Hindlimb muscle (tissue), 1 donor: ENCODE measurements around the gene ITGA7. TPM values are rescaled to one million over a fixed set of nuclear protein-coding genes. Genes with fewer than 3 reads are reported as not detected.

Source experiments
- DNase-seq: peaks from one replicate; pipeline ENCODE4 v3.0.0-alpha.2; 2013
- polyA plus RNA-seq: library from polyadenylated mRNA; unstranded; fragments of 120-200 nt; gene quantifications from one replicate; pipeline ENCODE4 v1.2.1, GENCODE V29; 2013; ENCODE audit not compliant: insufficient read length

ITGA7 gene
- polyA plus RNA-seq, 1 donor, result 466 TPM

DNA sequence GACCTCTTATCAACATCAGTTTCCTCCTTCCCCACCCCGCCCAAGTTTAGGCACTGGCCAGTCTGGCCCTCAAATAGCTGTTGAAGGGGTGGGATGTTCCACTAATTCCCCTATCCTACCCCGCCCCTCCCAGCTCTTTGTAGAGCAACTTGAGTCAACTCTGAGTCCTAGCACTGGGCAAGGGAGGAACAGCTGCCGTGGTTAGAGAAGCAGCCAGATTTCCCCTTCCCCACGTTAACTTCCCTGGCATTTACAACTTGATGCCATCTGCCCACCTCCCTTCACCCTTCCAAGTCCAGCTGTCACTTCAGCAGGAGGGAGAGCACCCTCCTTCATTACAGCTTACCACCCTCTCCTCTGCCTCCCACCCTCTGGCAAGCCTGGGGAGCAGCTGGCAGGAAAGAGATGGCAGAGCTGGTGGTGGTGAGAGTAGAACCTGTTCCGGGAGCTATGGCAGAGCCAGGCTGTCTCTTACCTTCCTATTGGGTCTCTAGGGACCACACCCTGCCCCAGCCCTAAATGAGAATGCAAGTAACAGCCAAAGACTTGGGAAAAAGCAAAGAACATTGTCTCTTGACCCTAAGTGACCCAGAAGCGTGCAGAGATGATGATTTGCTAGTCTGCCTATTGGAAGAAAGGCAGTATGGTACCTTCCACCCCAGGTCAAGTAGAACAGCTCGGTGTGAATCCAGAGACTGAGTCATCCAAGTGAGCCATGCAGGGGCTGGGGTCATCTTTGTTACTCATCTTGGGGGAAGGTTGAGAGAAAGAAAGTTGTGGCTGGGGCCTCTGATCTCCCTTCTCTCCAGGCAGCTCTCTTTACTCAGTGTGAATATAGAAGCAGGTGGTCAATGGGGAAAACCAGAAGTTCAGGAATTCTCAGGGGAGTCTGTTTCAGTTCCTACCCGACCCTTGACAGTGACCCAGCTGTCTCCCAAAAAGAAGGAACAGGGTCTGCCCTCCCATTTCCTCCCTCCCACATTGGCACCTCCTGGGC lies 9.6 kb upstream of the ITGA7 start:
- no peak for DNase-seq

DNA sequence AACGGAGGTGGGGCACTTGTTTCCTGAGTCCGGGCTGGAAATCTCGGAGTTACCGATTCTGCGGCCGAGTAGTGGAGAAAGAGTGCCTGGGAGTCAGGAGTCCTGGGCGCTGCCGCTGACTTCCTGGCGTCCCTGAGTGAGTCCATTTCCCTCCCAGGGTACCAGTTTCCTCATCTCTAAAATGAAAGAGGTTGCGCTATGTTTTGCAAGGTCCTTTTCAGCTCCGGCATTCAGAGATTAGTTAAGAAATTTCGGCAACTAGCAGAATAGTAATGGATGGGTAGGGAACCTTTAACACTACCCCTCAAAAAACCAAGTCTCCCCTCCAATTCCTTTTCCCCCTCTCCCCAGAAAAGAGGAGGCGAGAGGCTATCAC lies 8.9 kb upstream of the ITGA7 start:
- no peak for DNase-seq

DNA sequence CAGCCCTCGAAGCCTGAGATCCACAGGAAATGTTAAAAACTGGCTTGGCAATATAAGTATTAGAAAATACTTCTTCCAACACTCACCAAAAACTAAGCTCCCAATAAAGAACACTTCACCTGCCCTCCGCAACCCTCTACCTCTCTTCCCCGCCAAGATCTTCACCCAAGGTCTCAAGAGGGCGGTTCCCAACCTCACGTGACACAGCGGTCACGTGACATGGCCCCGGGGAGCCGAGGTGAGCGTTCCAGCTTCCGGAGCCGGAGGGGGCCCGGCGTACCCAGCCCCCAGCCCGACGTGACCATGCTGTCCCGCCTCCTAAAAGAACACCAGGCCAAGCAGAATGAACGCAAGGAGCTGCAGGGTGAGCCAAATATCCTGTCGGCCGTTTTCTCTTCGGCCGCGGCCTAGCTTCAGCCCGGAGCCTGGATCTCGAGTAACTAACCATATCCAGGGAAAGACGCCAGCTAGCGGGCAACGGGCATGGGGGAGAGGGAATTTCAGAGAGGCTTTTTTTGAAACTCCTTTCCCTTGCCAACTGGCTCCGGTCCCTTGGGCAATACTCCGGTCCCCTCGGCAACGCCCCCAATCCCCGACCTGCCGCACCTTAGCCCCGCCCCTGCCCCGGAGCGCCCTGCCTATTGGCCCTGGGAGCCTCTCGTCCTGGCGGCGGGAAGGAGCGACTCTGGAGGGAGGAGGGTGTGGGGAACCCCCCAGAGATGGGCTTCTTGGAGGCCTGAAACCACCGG lies 8.3 kb upstream of the ITGA7 start, which contains the start of gene BLOC1S1:
Gene BLOC1S1, plus strand, starts transcription at position 214 of the 749 bp plus-strand sequence. Its CDS starts 6 bp downstream, at position 220.
- peak; percentile 98 for DNase-seq

DNA sequence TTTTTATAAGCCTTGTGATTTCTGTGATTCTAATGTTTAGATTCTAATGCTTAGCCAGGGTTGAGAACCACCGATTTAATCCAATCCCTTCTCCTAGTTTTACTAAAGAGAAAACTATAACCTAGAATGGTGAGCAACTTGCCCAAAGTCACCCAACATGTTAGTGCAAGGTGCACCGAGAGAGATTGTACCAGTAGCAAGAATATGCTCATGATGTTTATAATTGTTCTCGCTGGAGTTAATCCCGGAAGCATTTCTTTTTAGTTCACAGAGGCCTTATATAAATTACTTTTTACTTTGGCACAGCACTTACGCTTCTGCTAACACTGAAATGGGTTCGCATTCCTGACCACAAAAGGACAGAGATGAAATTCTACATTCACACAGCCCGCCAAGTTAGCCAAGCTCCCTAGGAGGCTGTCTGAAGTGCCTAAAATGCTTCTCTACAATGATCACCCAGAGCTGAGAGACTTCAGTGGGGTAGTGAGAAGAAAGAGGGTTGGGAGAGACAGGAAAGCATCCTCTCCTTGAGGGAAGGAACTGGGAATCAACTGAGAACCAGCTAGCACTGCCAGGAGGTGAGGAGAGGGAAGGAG lies 7.6 kb upstream of the ITGA7 start:
- no peak for DNase-seq

DNA sequence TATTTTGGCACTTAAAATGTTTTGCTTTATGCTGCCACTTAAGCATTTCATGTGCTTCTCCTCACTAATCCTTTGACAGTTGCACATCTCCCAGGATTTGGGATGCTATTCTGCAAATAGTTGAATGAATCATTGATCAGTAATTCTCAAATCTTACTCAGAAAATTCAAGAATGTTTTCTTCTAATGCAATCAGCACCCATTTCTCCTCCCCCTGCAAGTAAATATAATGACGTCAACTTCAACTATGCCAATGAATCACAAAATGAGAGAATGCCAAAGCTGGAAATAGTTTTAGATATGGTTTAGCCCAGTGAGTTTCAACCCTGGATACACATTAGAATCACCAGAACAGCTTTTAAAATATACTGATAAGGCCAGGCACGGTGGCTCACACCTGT lies 6.0 kb upstream of the ITGA7 start:
- no peak for DNase-seq

DNA sequence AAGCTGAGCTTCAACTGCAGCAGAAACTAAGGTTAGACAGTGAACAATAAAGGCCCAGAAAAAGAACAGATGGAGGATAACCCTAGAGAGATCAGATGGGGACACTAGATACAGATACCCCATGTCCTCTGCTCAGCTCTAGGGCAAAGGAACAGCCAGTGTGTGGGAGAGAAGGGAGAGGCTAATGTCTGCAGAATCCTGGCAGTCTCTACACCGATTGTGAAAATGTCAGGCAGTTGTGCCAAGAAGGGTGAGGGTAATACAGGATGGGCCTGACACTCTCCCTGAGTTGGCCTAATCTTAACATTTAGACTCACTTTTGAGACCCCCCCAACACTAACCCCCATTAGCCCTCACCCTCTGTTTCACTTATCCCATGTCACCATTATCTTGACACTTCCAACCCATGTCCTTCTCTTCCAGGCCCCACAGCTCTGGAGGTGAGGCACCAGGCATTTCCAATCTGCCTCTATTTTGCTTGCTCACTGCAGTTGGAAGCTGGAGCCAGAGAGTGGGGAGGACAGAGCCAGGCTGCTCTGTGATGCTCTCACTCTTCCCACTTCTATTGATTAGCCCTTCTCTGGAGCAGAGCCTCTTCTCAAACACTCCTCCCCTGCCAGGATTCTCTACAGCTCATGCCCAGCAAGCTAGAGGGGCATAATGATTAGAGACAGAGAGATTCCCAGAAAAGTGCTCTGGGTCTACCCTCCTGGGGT lies 5.2 kb upstream of the ITGA7 start:
- no peak for DNase-seq

DNA sequence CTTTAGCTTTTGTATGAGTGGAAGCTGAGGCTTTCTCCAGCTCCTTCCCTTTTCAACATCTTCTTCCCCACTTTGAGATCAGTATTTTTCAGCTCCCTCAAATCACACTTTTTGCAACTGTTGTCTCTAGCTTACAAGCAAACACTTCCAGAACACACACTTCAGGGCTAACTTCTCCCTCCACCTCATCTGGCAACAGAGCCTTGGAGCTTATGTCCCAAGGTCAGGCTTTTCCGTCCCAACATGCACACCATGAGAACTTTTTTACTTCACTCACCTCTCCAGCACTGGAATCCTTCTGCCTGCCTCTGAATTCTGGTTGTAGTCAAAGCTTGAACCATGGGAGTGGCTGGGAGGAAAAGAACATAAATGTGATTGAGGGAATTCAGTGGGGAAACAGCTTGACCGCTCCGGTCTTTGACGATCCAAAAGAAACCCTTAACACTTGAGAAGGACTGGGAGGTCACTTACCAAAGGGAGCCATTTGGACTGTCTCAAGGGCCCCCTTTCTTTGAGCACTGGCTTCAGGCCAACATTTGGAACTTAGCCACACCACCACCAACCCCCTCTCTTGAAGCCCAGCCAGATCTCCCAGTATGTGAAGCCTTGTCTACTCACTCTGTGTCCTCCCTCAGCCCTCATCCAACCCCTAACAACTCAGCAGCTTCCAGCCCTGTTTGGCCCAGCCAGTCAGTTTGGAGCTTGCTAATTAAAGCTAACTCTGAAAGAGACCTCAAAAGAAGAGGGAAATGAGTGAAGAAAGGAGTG lies 4.3 kb upstream of the ITGA7 start:
- DNase-seq, result no peak

DNA sequence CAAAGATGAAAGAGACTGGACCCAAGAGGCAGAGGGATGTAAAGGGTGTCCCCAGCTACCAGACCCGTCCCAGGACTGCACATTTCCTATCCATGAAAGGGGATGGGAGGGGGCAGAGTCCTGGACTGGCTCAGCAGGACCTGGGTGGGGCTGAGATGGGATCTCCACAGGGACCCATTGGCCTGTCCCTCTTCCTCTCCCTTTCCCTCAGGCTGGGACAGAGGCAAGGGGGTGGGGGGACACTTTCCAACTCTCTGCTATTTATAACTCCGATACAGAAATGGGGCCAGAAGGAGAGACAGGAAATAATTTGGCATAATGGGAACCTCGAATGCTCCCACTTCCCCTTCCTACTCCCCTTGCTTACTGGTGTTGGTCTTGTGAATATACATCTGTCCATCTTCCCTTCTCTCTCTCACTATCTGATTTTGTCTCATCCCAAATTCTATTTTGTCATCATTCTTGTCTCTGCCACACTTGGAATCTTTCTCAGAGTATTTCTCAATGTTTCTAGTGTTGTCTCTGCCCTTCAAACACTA lies 1.1 kb upstream of the ITGA7 start:
- DNase-seq, result no peak

DNA sequence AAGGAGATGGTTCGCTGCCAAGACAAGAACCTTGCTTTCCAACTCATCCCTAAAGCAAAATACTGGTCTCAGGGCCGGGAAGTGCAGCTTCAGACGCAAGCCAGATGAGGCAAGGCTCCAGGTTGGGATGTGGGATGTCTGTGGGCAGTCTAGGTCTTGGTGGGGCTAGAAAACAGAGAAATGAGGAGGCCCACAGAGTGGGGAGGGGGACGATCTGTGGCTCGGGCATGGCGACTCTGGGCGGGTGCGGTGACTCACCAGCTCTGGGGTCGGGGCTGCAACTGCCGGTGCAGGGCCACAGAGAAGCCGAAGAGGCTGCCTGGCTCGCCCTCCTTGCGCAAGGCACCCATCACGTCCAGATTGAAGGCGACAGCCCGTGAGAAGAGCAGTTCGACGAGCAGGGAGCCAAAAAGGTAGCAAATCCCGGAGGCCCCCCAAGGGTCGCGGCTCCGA lies 459 bp downstream of the ITGA7 start:
- no peak for DNase-seq

DNA sequence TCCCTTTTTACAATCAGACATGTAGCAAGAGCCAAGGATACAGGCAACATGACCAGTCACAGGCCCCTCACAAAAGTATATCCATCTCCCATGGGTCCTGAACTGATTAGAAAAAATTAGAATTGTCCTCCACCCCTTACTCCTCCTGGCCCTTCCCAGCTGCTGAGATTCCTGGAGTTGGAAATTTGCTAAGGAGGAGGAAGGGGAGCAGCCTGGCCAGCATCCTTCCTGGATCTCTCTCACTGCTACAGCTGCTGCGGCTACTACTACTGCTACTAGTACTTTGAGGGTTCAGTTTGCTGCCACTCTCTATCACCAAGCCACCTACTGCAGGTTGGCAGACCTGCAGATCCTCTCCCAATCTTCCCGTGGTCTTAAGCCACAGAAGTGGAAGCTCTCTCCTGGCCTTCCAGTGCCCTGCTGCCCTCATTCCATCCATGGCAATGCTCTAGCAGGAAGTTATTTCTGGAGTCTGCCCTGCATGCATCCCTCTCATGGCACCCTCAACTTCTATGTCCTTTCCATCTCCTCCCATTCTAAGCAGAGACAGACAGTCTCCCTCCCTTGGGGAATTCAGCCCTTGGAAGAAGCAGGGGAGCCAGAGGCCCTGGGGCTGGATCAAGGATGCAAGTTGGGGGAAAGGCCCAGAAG lies 1.0 kb downstream of the ITGA7 start:
- no peak for DNase-seq

DNA sequence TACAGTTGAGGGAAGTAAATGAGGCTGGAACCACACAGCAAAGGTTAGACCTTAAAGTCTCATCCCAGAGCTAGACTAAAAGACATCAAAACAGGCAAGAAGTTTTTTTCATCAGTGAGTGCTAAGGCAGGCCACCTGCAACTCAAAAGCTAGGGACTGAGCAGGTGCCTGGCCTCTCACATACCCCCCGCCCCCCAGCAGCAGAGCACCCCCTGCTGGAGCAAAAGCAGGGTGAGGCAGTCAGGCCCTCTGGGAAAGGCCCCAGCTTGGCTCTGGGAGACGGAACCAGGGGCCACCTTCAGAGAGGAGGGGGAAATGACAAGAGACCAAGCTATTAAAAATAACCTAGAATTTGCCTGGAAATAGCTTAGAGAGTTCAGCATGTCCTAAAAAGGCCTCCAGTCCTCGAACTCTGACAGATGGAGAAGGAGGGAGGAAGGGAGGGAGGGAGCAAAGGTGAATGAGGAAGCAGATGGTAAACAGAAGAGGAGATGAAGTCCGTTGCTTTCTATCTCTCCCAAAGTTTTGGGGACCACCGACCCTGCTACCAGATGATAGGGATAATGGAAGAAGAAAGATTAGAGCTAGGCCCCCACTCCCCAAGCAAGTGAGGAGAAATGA lies 1.8 kb downstream of the ITGA7 start:
- no peak for DNase-seq

DNA sequence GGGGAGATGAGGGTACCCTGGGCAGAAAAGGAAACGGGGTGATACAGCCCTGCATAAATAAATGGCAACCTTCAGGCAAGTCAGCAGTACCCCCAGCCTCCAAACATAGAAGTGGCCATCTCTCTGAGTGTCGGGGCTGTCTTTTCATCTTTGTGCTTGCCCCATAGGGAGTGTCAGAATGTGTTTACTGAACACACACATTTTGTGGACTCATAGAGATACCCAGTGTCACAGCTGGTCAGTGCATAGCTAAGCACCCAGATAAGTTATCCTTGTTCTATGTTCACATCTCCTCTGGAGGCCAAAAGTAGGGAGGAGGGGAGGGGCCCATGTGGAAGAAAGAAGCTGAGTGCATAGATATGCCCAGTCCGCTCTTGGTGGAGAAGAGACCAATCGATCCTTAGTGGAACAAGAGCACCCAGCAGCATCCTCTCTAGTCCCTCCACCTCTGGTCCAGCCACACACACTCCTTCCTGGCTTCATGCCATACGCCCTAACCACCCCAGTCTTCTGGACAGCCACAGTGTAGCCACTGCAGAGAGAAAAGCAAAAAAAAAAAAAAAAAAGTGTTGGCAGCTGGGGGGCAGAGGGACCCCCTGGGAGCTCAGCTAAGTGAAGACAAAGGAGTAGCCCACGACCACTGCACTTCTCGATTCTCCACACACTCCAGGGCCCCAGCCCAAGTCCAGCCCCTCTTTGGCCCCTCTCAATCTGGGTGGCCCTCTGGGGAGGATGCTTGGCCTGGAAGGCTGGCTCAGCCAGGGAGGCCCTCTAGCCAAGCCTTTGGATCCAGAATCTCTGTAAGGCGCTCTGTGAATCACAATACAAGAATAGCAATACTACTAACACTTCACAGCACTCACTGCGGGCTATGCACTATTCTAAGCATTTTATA lies 2.6 kb downstream of the ITGA7 start:
- DNase-seq, result no peak

DNA sequence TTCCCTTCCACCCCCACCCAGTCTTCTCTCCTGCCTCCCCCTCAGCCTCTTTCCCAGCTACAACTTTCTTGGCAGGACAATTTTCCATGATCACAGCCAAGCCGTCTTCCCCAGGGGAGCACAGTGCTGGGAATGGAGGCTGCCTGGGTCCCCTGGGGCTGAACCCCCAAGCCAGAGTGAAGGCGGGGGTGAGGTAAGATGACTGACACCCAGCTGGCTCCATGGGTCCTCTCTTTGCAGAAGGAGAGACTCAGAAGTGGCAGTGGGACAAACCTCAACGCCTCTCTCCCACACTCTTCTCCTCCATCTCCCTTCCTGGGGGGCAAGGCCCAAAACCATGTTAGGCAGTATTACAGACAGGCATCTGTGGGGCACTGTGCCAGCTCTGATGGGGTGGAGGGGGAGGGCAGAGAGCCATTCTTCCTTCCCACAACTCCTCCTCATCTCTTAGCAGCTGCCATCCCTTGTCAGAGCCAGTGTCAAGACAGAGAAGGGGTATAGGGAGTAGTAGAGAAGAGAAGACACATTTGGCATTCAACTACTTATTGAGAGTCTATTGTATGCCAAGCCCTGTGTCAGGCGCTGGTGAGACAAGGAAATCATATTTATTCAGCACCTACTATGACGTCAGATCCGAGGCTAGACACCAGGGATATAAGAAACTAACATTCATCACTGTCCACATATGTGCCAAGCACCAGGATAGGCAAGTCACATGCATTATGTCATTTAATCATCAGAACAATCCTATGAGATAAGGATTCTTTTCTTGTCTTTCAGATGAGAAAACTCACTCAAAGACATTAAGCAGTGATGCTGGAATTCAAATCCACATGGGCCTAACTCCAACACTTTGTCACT lies 3.6 kb downstream of the ITGA7 start:
- no peak for DNase-seq

DNA sequence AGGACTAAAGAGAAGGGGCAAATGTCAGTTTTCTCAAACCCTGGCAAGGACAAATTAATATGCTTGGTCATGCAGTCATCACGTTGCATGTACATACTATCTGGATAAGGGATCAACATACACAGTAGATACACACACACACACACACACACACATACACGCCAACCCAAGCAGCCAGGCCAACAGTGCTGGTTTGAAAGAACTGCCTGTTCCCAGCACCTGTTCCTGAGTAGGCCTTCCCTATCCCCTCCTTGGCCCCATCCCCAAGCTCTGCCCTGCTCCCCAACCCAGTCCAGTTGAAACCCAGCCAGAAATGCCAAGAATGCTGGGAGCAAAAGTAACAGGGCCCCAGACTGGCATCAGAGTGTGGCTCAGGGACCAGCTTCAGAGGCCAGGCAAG lies 4.4 kb downstream of the ITGA7 start:
- peak; percentile 64 for DNase-seq

DNA sequence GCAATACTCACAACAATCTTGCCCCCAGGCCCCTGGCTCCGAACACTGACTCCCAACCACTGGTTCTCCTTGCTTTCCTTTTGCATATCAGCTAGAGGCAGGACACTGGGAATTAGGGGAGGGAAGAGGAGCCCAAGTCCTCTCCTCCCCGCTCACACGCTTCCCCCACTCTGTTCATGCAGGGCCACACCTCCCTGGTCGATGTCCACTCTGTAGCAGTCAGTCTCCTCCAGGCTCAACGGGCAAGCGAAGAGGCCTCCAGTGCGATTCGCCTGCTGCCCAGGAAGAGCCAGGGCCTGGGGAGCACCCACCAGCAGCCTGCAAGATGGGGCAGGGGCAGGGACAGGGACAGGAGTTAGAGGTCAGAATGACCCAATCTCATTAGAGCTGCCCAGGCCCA lies 4.8 kb downstream of the ITGA7 start:
- DNase-seq, result no peak

DNA sequence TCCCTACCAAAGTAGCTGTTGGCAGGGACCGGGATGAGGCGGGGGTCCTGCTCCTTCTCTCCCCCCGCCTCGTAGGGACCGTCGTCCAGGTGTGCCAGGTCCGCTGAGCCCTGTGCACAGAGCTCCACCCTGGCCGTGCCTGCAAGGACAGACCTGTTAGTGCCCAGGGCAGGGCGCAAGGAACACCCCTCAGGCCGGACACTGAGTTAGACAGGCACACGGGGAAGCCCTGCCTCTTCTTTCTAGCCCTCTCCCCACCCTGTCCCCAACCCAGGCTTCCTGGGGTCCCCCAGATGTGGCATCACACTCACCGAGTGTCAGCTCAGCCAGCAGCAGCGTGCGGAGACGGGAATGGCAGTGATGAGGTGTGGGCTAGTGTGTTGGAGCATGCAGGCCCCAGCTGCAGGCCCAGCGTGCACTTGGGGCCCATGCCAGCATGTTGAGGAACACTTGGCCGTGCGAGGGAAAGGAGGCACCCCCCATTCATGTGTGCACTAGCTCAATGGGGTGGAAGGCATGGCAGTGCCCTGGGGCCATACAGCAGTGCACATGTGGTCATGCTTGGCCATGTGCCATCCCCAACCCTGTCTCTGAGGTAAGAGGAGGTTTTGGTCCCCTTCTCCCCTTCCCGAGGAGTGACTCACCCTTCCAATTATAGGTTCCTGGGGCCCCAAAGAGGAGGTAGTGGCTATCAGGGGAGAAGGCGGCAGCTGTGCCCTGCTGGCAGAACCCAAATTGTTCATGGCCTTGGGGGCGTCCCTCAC lies 7.3 kb downstream of the ITGA7 start:
- no peak for DNase-seq

DNA sequence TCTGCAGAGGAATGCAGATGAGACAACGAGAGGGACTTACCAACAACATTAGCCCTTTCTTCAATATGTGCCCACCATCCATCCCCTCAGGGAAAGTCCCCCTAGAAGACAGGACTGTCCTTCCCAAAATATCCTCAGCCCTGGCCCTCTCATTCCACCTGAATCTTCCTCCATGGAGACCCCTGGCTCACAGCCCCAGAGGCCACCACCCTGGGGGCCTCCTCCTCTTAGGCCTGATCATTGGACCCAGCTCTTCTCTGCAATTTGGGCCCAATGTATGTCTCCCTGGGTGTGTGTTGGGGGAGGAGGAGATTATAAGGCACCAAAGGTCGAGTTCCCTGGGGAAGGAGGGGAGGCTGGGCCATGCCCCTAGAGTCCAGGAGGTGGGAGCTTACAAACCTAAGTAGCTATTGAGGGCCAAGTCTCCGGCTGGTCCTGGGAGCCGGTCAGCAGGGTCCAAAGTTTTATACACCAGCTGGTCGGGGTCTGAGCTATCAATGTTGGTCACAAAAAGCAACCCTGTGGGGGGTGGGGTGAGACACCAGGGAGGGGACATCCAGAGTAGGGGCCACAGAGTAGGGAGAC lies 8.1 kb downstream of the ITGA7 start:
- no peak for DNase-seq
